MM.1S (cell line): ENCODE measurements around the gene LCAT.

ENCODE experiments used
- CTCF ChIP-seq: fragments of 300-600 bp; sonication (generic); IDR thresholded peaks from 2 replicates; pipeline ENCODE4 v1.5.1; 2016; ENCODE audit warnings: antibody characterized with exemption, low read length, mixed read lengths
- EZH2 ChIP-seq: fragments of 300-600 bp; sonication (generic); optimal IDR thresholded peaks from 2 replicates; pipeline ENCODE3; 2017; ENCODE audit warnings: low read depth, mild to moderate bottlenecking, antibody characterized with exemption, low read length, mixed read lengths
- EZH2phosphoT487 ChIP-seq: fragments of 300-600 bp; sonication (generic); IDR thresholded peaks from 2 replicates; pipeline ENCODE4 v1.6.1; 2018; ENCODE audit warnings: antibody characterized with exemption, low read length

- TF ChIP-seq CTCF (no peak), EZH2 (no peak), EZH2phosphoT487 (no peak)
These were observed 5.7 kb upstream of the LCAT start for GRCh38 chr16:67949645-67950044.
